Cardiac atrium fibroblast (primary cell): ENCODE data around the gene PPP1R12C. TPM values are rescaled to one million over a fixed set of nuclear protein-coding genes. Genes with fewer than 3 reads are reported as not detected.

ENCODE experiments used
- total RNA-seq: library from RNA; depleted of rRNA; stranded (reverse); fragments of >200 nt; gene quantifications from 2 replicates; pipeline ENCODE4 v1.2.3, GENCODE V29; 2015

PPP1R12C gene
- 58.6 and 82.5 TPM in 2 replicates for total RNA-seq

GRCh38 chr19:55116859-55117662 lies at the start of gene PPP1R12C:
TSS of gene PPP1R12C (minus strand) at chr19:55117637. CDS start at chr19:55117543, 94 bp downstream.

GRCh38 chr19:55166530-55167268 lies 49.3 kb upstream of the PPP1R12C start, which contains the start of gene DNAAF3:
TSS of gene DNAAF3 (minus strand) at chr19:55166613. CDS start at chr19:55166413, 200 bp downstream.

GRCh38 chr19:55157064-55157908 lies 39.8 kb upstream of the PPP1R12C start, which contains the start of gene TNNI3:
TSS of gene TNNI3 (minus strand) at chr19:55157732. CDS start at chr19:55157589, 143 bp downstream.

GRCh38 chr19:55149078-55150003 lies 31.9 kb upstream of the PPP1R12C start, which contains the start of gene TNNT1:
TSS of gene TNNT1 (minus strand) at chr19:55149206. CDS start at chr19:55147157, 2,049 bp downstream.

GRCh38 chr19:55075371-55075998 lies 42.0 kb downstream of the PPP1R12C start, which contains the start of gene EPS8L1:
TSS of gene EPS8L1 (plus strand) at chr19:55075869. CDS start at chr19:55076445, 576 bp downstream.

GRCh38 chr19:55062735-55063491 lies 54.5 kb downstream of the PPP1R12C start, which contains the start of gene RDH13:
TSS of gene RDH13 (minus strand) at chr19:55063148. CDS start at chr19:55063032, 116 bp downstream.

Other genes with a start within 250 kb of the PPP1R12C start
- not detected in 2 replicates for gene FCAR, start 243.4 kb downstream of the PPP1R12C start, total RNA-seq
- not detected in 2 replicates for gene NCR1, start 211.5 kb downstream of the PPP1R12C start, total RNA-seq
- not detected in 2 replicates for gene NLRP7, start 170.1 kb downstream of the PPP1R12C start, total RNA-seq
- not detected in 2 replicates for gene NLRP2, start 151.3 kb downstream of the PPP1R12C start, total RNA-seq
- not detected in 2 replicates for gene GP6, start 79.4 kb downstream of the PPP1R12C start, total RNA-seq
- 9.4 and 10.8 TPM in 2 replicates for gene RDH13, start 54.5 kb downstream of the PPP1R12C start, total RNA-seq
- gene EPS8L1, start 41.8 kb downstream of the PPP1R12C start, total RNA-seq: 0.90 and 4.9 TPM in 2 replicates
- 3.2 TPM in 1 of 2 replicates, not detected in the other for gene TNNT1, start 31.6 kb upstream of the PPP1R12C start, total RNA-seq
- not detected in 2 replicates for gene TNNI3, start 40.1 kb upstream of the PPP1R12C start, total RNA-seq
- 7.3 and 8.8 TPM in 2 replicates for gene DNAAF3, start 49.0 kb upstream of the PPP1R12C start, total RNA-seq
- gene SYT5, start 62.7 kb upstream of the PPP1R12C start, total RNA-seq: 0.54 and 1.1 TPM in 2 replicates
- gene PTPRH, start 91.9 kb upstream of the PPP1R12C start, total RNA-seq: 4.2 and 5.3 TPM in 2 replicates
- 0.18 and 2.3 TPM in 2 replicates for gene TMEM86B, start 111.1 kb upstream of the PPP1R12C start, total RNA-seq
- 29.1 and 42.4 TPM in 2 replicates for gene PPP6R1, start 141.4 kb upstream of the PPP1R12C start, total RNA-seq
- gene HSPBP1, start 162.5 kb upstream of the PPP1R12C start, total RNA-seq: 21.9 and 33.4 TPM in 2 replicates
- gene BRSK1, start 166.4 kb upstream of the PPP1R12C start, total RNA-seq: 6.1 and 10.2 TPM in 2 replicates
- gene TMEM150B, start 207.7 kb upstream of the PPP1R12C start, total RNA-seq: not detected in 2 replicates
- 2.2 and 12.2 TPM in 2 replicates for gene KMT5C, start 222.2 kb upstream of the PPP1R12C start, total RNA-seq
- not detected in 2 replicates for gene COX6B2, start 237.1 kb upstream of the PPP1R12C start, total RNA-seq
- not detected in 2 replicates for gene GARIN5B, start 245.6 kb upstream of the PPP1R12C start, total RNA-seq